RKO (cell line): ENCODE measurements around the gene NXPH2.
A peak's percentile ranks its signal among the peaks of the same experiment; 100 is the strongest.

Experiments used
- DNase-seq: peaks from one replicate; pipeline ENCODE4 v3.0.0-alpha.2; 2016; ENCODE audit warnings: low spot score

NXPH2 gene

GRCh38 chr2:138711812-138712211, 68.4 kb downstream of the NXPH2 start:
- DNase-seq: no peak

- DNase-seq: no peak
These were observed 71.4 kb downstream of the NXPH2 start for GRCh38 chr2:138708682-138709241.

GRCh38 chr2:138707392-138708074, 72.7 kb downstream of the NXPH2 start:
- no peak for DNase-seq

GRCh38 chr2:138703242-138703641, 76.9 kb downstream of the NXPH2 start:
- no peak for DNase-seq

GRCh38 chr2:138700716-138701115, 79.5 kb downstream of the NXPH2 start:
- DNase-seq: no peak

- DNase-seq: no peak
These were observed 80.8 kb downstream of the NXPH2 start for GRCh38 chr2:138699421-138699820.

GRCh38 chr2:138698428-138698827, 81.8 kb downstream of the NXPH2 start:
- DNase-seq: no peak

GRCh38 chr2:138691667-138692066, 88.5 kb downstream of the NXPH2 start:
- DNase-seq: no peak

GRCh38 chr2:138689705-138690104, 90.5 kb downstream of the NXPH2 start:
- DNase-seq: no peak

GRCh38 chr2:138682163-138682562, 98.0 kb downstream of the NXPH2 start:
- no peak for DNase-seq

GRCh38 chr2:138677221-138677620, 103.0 kb downstream of the NXPH2 start:
- no peak for DNase-seq

GRCh38 chr2:138676619-138677021, 103.6 kb downstream of the NXPH2 start:
- no peak for DNase-seq

- DNase-seq: no peak
These were observed 108.6 kb downstream of the NXPH2 start for GRCh38 chr2:138671566-138671965.

GRCh38 chr2:138670734-138671133, 109.5 kb downstream of the NXPH2 start:
- no peak for DNase-seq

- DNase-seq: no peak
These were observed 114.3 kb downstream of the NXPH2 start for GRCh38 chr2:138665937-138666336.

GRCh38 chr2:138658187-138658894, 121.8 kb downstream of the NXPH2 start:
- DNase-seq: no peak

- no peak for DNase-seq
These were observed 126.0 kb downstream of the NXPH2 start for GRCh38 chr2:138654146-138654545.

- no peak for DNase-seq
These were observed 127.8 kb downstream of the NXPH2 start for GRCh38 chr2:138652378-138652777.

GRCh38 chr2:138649571-138649970, 130.6 kb downstream of the NXPH2 start:
- DNase-seq: no peak

- DNase-seq: no peak
These were observed 131.6 kb downstream of the NXPH2 start for GRCh38 chr2:138648606-138649005.

- DNase-seq: peak; percentile 53
These were observed 135.4 kb downstream of the NXPH2 start for GRCh38 chr2:138644776-138645175.

- no peak for DNase-seq
These were observed 139.1 kb downstream of the NXPH2 start for GRCh38 chr2:138640921-138641676.

- DNase-seq: no peak
These were observed 142.5 kb downstream of the NXPH2 start for GRCh38 chr2:138637686-138638085.
